Hematopoietic multipotent progenitor cell treated with erythropoietin and hydrocortisone succinate and interleukin-3 and kit ligand, for 8 days (in vitro differentiated cells): ENCODE results near the gene G3BP1.
"Not testable (repeated sequence)": the region's sequence is repeated elsewhere in the genome, so short reads cannot be mapped to it uniquely, and the experiment has no call there.

Experiments used
- DNase-seq: peaks from one replicate; pipeline ENCODE4 v3.0.0-alpha.2; 2015

G3BP1 gene

DNA sequence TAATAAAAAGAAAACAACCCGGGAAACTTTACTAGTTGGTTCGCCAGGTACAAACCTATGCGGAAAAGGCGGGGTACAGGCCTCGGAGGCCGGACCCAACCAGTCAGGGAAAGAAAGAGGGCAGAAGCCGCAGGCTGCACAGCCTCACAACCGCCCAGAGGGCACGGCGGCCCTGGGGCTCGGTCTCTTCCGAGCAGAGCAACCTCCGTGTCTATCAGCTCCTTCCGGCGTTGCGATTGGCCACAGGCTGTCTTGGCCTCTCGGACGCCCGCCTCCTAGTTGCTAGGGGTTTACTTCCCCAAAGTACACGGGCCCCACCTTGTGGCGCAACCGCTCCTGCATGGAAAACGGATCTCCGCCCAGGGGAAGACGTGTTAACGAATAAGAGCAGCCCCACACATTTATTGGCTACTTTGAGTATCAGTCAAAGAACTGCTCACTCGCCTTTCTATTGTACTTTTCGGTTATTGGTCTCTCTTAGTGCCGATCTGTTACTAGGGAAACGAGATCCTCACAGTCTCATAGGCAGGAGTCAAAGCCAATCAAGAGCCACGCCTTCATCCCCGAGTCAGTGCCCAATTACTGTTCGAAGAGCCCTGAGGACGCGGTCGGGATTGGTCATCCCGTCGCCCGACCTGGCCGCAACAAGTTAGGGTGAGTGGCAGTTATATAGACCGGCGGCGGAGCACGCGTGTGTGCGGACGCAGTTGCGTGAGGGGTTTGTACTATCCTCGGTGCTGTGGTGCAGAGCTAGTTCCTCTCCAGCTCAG, at the start of gene G3BP1:
TSS of gene G3BP1 (plus strand) at position 696 of the 770 bp plus-strand sequence. CDS start 14,667 bp downstream, outside the sequence.
- DNase-seq, result peak; percentile 100

- DNase-seq, result no peak
Measured at GRCh38 chr5:151722546-151722945, 49.2 kb upstream of the G3BP1 start.

GRCh38 chr5:151724360-151724759, 47.4 kb upstream of the G3BP1 start:
- no peak for DNase-seq

DNA sequence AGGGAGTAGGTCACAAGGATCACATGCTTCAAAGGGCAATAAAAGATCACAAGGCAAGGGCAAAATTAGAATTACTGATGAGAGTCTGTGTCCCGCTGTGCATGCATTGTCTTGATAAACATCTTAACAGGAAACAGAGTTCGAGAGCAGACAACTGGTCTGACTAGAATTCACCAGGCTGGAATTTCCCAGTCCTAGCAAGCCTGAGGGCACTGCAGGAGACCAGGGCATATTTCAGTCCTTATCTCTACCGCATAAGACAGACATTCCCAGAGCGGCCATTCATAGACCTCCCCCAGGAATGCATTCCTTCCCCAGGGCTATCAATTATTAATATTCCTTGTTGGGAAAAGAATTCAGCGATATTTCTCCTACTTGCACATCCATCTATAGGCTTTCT, 42.2 kb upstream of the G3BP1 start:
- not testable (repeated sequence) for DNase-seq

- DNase-seq, result no peak
Measured at GRCh38 chr5:151730381-151730780, 41.4 kb upstream of the G3BP1 start.

GRCh38 chr5:151733358-151734063, 38.2 kb upstream of the G3BP1 start:
- DNase-seq, result no peak

DNA sequence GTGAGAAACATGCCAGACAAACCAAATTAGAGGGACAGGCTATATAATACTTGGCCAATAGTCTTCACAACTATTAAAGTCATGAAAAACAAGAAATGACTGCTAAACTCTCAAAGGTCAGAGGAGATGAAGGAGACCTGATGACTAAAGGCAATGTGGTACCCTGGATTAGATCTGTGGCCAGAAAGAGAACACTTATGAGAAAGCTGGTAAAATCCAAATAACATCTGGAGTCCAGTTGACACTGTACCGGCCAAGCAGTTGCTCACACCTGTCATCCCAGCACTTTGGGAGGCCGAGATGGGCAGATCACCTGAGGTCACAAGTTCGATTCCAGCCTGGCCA, 37.7 kb upstream of the G3BP1 start:
- DNase-seq, result no peak

- no peak for DNase-seq
Measured at GRCh38 chr5:151735646-151736045, 36.1 kb upstream of the G3BP1 start.

- DNase-seq, result no peak
Measured at GRCh38 chr5:151737431-151737830, 34.3 kb upstream of the G3BP1 start.

- no peak for DNase-seq
Measured at GRCh38 chr5:151738125-151738848, 33.5 kb upstream of the G3BP1 start.

DNA sequence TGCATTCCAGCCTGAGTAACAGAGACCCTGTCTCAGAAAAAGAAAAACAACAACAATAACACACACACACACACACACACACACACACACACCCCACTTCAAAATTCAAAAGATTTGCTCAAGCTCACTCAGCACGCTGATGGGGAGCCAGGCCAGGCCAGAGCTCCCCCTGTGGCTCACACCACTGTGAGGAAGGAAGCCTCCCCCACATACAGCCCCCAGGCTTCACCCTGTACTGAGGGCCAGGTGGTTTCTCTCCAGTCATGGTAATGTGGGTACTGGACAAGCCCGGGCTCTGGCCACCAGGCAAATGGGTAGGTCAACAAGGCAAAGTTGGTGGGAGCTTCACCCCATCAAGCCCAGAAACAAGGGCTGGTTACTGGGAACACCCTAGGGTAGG, 32.4 kb upstream of the G3BP1 start:
- no peak for DNase-seq

DNA sequence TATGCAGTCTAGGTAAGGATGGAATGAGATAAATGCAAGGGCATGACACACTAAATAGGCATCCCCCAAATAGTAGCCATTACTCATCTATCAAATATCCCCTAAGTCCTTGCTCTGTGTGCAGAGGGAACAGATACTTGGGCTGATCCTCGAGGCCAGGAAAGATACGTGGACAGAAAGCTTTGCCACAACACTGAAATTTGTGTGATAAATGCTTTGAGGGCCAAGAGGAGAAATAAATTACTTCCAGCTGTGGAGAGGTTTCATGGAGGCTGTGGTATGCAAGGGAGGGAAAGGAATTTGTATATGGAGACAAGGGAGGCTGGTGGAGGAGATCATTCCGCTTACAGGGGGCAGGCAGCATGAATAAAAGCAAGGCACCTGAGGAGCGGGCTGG, 31.8 kb upstream of the G3BP1 start:
- DNase-seq, result no peak

- DNase-seq, result peak; percentile 62
Measured at GRCh38 chr5:151740336-151740942, 31.3 kb upstream of the G3BP1 start.

GRCh38 chr5:151740958-151741373, 30.8 kb upstream of the G3BP1 start:
- no peak for DNase-seq

- no peak for DNase-seq
Measured at GRCh38 chr5:151741678-151742423, 29.9 kb upstream of the G3BP1 start.

- peak; percentile 26 for DNase-seq
Measured at GRCh38 chr5:151742870-151743294, 28.9 kb upstream of the G3BP1 start.

- no peak for DNase-seq
Measured at GRCh38 chr5:151743530-151743929, 28.2 kb upstream of the G3BP1 start.

- DNase-seq, result no peak
Measured at GRCh38 chr5:151745071-151745705, 26.6 kb upstream of the G3BP1 start.

DNA sequence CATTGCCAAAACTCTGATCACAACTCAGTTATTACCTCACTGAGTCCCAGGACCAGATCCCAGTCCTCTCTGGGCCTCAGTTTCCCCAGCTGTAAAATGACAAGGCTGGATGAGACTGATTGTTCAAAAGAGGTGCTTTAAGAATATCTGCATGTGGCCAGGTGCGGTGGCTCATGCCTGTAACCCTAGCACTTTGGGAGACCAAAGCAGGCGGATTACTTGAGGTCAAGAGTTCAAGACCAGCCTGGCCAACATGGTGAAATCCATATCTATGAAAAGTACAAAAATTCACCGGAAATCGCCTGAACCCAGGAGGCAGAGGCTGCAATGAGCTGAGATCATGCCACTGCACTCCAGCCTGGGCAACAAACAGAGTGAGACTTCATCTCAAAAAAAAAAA, 21.6 kb upstream of the G3BP1 start:
- DNase-seq, result no peak

GRCh38 chr5:151751091-151751490, 20.7 kb upstream of the G3BP1 start:
- DNase-seq, result no peak

DNA sequence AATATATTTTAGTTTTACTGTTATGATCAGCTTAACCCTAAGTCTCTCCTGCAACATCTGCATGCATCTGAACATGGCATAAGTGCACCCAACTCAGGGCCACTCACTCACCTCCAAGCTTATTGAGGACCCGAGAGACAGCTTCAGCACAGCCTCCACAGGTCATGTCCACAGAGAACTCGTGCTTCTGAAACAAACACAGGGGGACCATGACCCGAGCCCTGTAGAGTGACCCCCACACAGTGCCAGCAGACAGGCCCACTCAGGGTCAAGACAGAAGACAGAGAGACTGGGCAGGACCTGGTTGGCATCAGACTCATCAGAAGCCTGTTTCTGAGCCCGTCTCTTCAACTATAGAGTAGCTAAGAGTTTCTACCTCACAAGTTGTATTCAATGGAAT, 20.2 kb upstream of the G3BP1 start:
- DNase-seq, result no peak

GRCh38 chr5:151755383-151755782, 16.4 kb upstream of the G3BP1 start:
- DNase-seq, result no peak
